ENCODE measurements around the gene VPS37D. TPM values are rescaled to one million over a fixed set of nuclear protein-coding genes. Genes with fewer than 3 reads are reported as not detected.

The VPS37D gene
- total RNA-seq, 1 experiment from 2014 or later = 0.85 TPM

DNA sequence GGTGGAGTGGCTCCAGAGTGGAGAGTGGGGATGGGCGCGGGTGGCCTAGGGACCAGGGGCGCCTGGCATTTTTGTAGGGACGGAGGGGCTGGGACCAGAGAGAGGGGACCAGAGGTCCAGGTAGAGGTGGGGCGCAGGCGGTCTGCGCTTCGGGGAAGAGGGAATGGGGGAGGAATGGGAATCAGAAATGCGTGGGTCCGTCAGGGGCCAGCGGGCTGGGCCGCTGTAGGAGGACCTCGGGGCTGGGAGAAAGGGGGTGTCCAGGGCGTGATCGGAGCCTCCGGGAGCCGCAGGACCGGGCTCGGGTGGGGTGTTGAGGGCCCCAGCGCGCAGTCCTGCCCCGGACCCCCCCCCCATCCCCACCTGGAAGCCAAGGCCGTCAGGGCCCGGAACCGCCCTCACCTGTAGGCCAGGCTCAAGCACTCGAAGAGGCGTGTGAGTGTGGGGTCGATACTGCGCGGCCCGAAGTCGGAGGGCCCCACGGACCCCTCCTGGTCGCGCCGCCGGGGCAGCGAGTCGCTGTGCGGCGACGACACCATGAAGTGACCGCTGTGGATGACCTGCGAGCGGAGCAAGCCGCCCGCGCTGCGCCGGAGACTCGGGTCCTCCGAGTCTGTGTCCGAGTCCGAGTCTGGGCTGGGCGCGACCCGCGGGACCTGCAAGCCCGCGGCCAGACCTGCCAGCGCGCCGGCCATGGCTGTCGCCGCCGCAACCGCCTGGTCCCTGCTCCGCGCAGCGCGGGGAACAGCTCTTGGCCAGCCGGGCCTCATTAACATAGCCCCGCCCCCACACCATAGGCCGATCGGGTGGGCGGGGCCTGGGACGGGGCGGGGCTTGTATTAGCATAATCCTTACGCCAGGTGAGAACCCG is 43.6 kb upstream of the VPS37D start, which contains the start of gene MLXIPL:
Gene MLXIPL (minus strand): TSS at position 725 of the 871 bp plus-strand sequence. CDS start 30 bp downstream, at position 695.
- WGBS (ENCODE audit: extremely low coverage, insufficient read length, low lambda C conversion rate) = no CpG with 5 or more reads among the region's 80 CpGs
- Histone ChIP-seq H4K91ac (ENCODE audit: insufficient read length, low read depth, low read length) (no peak within 1 kb of the TSS), H3K27me3 (ENCODE audit: insufficient read depth, low read length) (no peaks in the 10 kb centered on the region), H2BK20ac (ENCODE audit: low read depth, low read length, poor library complexity, severe bottlenecking) (no peak within 1 kb of the TSS), H4K8ac (replicated peaks; ENCODE audit: insufficient read length, low read depth, low read length) (no peak within 1 kb of the TSS), H2AFZ (ENCODE audit: low read length) (no peak within 1 kb of the TSS), H3K79me2 (ENCODE audit: insufficient read depth, low read length) (no peaks in the 10 kb centered on the region), H3T11ph (ENCODE audit: low read length) (no peak within 1 kb of the TSS), H3K27ac (ENCODE audit: insufficient read length, low read depth, low read length) (no peak within 1 kb of the TSS), H3K79me1 (ENCODE audit: insufficient read depth, low read depth, low read length, poor library complexity, severe bottlenecking) (no peaks in the 10 kb centered on the region), H3K14ac (ENCODE audit: insufficient read depth, low read length) (no peak within 1 kb of the TSS; the same call in 1 of the 2 replicates), H4K20me1 (ENCODE audit: control insufficient read depth, insufficient read depth, insufficient read length) (no peaks in the 10 kb centered on the region), H2AK5ac (ENCODE audit: insufficient read length, low read length) (no peak within 1 kb of the TSS), H3K23ac (ENCODE audit: insufficient read length, low read depth, low read length) (no peak within 1 kb of the TSS), H3K4me1 (ENCODE audit: insufficient read depth, low read length) (no peaks in the 10 kb centered on the region; the same call in 1 of the 2 replicates), H2BK120ac (ENCODE audit: low read depth, low read length, poor library complexity, severe bottlenecking) (no peak within 1 kb of the TSS), H3K56ac (ENCODE audit: insufficient read length, low read depth, low read length) (no peak within 1 kb of the TSS), H3K9ac (ENCODE audit: extremely low read depth, insufficient read length, low read length) (no peak within 1 kb of the TSS), H4K5ac (ENCODE audit: insufficient read length, low read depth, low read length) (no peak within 1 kb of the TSS), H3K4ac (ENCODE audit: low read depth, low read length) (no peak within 1 kb of the TSS), H2BK12ac (ENCODE audit: insufficient read length, low read depth, low read length) (no peak within 1 kb of the TSS), H3K23me2 (ENCODE audit: insufficient read length, low read depth, low read length, poor library complexity, severe bottlenecking) (peaks cover 15% of the 10 kb centered on the region), H2BK5ac (ENCODE audit: insufficient read length, low read length) (no peak within 1 kb of the TSS), H2BK15ac (ENCODE audit: low read depth, low read length) (no peak within 1 kb of the TSS), H3K9me3 (ENCODE audit: control insufficient read depth, low read depth, low read length) (no peaks in the 10 kb centered on the region), H3K18ac (ENCODE audit: insufficient read length, low read depth, low read length) (no peak within 1 kb of the TSS), H3K4me2 (ENCODE audit: insufficient read depth, insufficient read length, low read length) (peak within 1 kb of the TSS; percentile 85)
- H3K4me1 Mint-ChIP-seq = peaks cover 2 to 29% of the 10 kb centered on the region in 2 experiments; a peak in 2 of 4 replicates
- no peak for TF ChIP-seq CTCF (conservative IDR thresholded peaks at IDR 0.05)
- peaks cover 57% of the 10 kb centered on the region for H3K27me3 Mint-ChIP-seq (ENCODE audit: low read depth)
- no peaks in the 10 kb centered on the region for H3K36me3 Mint-ChIP-seq (ENCODE audit: insufficient read depth in 1 of 3, low read depth in 3 of 3)
- DNase-seq = peak; percentile 97
- no peak within 1 kb of the TSS; a peak in 2 of 7 replicates for H3K27ac Mint-ChIP-seq
- peak within 1 kb of the TSS; percentile 61 to 90 for H3K4me3 Mint-ChIP-seq
- H3K9me3 Mint-ChIP-seq = no peaks in the 10 kb centered on the region

Measured in H9 (cell line).